ENCODE results near the gene KIF4B. TPM values are rescaled to one million over a fixed set of nuclear protein-coding genes. Genes with fewer than 3 reads are reported as not detected.

KIF4B gene
- polyA plus RNA-seq, 4 donors: 0.14 to 0.18 (median 0.18) TPM

DNA sequence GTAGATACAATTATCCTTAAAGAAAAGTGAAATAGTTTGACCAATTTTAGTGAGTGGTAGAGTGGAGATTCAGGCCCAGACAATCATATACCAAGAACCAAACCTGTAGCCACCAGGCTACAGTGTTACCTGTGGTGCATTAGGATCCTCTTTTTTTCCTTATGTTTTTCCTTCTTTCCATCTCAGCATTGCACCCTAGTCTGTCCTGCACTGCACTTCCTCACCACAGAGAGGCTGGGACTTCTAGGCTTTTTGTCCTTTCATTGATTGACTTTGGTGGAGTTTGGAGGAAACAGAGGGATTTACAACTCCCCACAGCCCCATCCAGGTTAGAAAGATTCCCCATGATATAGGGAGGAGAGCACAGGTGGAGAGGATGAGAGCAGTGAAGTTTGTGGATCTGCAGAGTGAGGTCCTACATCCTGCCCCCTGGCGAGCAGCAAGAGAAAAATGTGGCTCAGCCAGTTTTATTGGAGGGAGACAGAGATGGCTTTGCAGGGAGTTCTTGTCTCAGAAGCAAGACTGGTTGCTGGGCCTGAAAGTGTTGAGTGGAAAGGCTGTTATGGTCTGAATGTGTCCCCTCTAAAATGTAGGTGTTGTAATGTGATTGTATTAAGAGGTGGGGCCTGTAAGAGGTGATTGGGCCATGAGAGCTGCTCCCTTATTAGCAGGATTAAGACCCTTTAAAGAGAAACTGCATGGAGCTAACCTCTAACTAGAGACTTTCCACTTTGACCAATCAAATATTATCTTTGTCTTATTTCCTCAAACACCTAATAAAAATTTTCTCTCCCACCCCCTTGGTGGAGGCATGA, 36.2 kb downstream of the KIF4B start:
- no peak for DNase-seq (ENCODE audit: low read depth in 4 of 4, low spot score in 2 of 4)

DNA sequence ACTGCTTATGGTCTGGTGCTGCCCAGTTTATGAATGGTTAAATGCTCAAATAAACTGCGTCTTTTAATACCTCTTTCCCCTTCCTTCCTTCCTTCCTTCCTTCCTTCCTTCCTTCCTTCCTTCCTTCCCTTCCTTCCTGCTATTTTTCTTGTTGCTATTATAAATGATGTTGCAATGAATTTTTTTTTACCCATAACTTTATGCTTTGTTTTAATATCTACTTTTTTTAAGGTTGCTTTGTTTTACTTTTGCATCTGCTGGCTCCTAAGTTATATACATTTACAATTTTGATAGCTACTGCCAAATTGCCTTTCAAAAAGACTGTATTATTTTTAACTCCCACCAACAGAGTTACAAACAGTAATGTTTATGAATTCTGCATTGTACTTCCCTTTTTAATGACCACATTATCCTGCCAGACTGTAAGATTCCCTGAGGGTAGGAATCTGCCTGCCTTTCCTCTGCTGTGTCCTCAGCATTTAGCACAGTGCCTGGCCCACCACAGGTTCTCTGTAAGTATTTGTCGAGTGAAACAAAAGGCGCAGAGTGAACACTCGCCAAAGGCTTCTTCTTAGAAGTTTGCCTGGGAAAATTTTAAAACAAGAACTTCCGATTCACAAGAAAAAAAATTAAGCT, 36.9 kb downstream of the KIF4B start:
- no peak for DNase-seq (ENCODE audit: low read depth in 4 of 4, low spot score in 2 of 4)

DNA sequence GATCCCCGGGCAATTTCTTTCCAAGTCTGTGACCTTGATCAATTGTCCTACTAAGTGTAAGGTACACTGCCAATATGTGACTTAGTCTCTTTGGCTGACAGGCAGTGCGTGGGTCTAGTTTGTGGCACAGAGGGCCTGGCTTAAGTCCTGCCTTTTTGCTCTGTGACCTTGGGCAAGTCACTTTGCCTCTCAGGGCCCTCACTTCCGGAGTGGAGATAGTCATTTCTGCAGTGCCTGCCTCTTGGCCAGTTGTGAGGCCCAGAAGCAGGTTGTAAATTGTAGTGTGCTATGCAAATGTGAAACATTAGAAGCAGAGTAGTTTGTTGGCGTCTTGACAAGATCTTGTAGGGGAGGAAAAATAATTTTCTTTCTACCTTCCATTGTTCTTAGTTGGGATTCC, 39.0 kb downstream of the KIF4B start:
- DNase-seq (ENCODE audit: low read depth in 4 of 4, low spot score in 2 of 4): no peak

DNA sequence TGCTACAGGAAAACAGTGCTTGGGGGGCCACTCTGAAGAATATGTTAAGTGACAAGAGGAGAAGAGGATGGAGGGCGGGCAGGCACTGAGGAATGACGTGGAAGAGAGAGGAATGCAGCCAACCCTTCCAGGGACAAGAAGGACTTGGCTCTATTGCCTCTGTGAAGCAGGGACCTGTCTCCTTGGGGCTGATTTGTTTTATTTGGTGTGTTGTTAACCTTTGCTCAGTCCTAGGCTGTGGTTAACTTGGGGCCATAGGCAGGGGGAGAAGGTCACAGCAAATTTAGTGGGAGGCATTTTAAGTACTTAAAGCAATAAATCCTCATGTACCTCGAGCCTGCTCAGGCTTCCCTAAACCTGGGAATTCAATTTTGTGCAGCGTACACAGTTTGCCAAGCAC, 39.9 kb downstream of the KIF4B start:
- DNase-seq (ENCODE audit: low read depth in 4 of 4, low spot score in 2 of 4): peak in 3 of 4 donors; percentile 20 to 31 (median 21)

DNA sequence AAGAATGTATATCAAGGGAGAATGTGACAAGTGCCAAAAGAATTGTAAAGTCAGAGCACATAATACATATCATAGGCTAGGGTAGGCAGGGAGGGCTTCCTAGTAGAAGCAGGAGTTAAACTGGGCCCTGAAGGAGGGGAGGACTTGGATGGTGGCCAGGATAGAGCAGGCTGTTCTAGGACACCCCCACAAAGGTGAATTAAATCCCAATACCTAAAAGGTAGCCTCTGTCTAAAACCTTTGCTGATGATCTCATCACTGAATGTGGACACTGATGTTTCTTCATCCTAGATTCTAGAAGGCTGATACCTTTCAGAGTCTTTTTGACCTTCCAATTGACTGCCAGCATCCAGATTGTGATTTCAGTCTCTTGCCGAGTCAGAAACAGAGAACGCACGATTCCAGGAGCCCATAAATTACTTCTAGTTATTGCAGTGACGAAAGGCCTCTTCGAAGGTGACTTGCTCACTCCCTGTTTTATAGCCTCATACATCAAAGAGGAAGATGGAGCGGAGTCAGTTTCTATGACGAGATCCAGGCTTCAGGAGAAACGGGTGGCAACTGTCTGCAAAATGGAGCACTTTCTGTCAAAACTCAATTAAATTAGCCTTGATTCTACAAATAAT, 43.2 kb downstream of the KIF4B start:
- DNase-seq (ENCODE audit: low read depth in 4 of 4, low spot score in 2 of 4): no peak

DNA sequence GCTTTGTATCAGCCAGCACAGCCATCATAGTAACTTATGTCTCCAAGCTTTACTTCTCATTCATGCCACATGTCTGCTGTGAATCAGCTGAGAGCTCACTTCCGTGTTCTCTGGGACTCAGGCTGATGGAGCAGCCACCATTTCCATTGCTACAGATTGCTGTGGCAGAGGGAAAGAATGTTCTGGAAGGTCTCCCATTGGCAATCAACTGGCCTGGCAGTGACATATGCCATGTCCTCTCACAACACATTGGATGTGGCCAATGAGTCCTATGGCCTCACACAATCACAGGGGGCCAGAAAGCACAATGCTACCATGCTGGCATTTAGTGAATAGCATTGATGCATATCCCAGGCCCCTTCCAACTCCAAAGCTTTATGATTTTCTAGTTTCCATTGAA, 44.1 kb downstream of the KIF4B start:
- DNase-seq (ENCODE audit: low read depth in 4 of 4, low spot score in 2 of 4): no peak

DNA sequence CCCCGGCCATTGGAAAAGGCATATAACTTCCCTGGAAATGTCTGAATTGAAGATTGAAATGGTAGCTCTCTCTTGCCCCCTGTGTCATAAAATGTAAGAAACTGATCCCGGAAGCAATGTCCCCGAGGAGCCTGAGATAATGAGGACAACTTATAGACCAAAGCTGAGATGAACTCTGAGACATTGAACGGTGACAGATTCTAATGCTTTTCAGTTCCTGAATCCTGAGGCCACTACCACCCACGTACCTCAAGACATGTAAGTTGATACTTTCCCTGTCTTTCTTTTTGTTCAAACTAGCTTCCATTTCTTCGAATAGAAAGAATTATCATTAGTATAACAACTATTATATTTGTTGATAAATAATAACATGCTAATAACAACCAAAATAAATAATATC, 51.0 kb downstream of the KIF4B start:
- DNase-seq (ENCODE audit: low read depth in 4 of 4, low spot score in 2 of 4): no peak

DNA sequence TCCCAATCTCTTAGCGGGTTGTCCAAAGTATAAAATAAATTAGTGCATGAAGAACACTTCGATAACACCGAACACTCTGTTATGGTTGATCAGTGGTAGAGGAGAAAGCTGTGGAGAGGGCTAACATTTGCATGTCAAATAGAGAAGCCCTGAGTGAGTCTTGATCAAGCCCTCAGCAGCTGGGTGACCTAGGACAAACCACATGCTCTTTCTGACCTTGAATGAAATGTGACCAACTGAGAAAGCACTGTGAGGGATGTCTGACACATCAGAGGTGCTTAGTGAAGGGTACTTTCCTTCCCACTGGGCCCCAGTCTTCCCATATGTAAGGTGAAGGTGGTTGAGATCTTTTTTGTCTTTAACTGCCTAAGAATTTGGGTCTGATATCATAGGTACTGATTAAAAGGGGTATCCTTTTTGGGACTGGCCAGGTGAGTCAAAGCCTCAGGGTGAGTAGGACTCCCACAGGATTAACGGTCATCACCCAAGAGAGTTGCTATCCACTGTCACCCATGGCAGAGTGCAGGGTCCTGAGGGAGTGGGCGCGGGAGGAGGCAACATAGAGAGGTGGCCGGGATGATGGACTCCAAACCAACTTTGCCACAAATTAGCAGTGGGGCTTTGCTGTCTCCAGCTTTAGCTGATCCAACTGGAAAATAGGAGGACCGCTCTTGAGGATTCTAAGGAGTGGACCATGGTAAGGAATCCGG, 53.5 kb downstream of the KIF4B start:
- DNase-seq (ENCODE audit: low read depth in 4 of 4, low spot score in 2 of 4): no peak

Other genes with a start within 250 kb of the KIF4B start
- gene FAXDC2, start 163.2 kb upstream of the KIF4B start, polyA plus RNA-seq (ENCODE audit: insufficient read length in 4 of 4): 10 to 100 TPM; 33.6 to 47.1 (median 38.5) TPM
- gene CNOT8, start 155.1 kb upstream of the KIF4B start, polyA plus RNA-seq (ENCODE audit: insufficient read length in 4 of 4): 10 to 100 TPM; 72.7 to 82.3 (median 77.3) TPM
- gene GEMIN5, start 75.5 kb upstream of the KIF4B start, polyA plus RNA-seq (ENCODE audit: insufficient read length in 4 of 4): 10 to 100 TPM; 19.2 to 21.7 (median 20.5) TPM
- gene MRPL22, start 72.7 kb upstream of the KIF4B start, polyA plus RNA-seq (ENCODE audit: insufficient read length in 4 of 4): 10 to 100 TPM; 44.1 to 57.2 (median 51.1) TPM

Measured in left renal cortex interstitium (tissue), 4 donors.